Natural killer cell treated with Interleukin-12 subunit alpha and Interleukin-12 subunit beta and Interleukin-15 and Interleukin-18, amount 100 ng/mL, for 72 hours (primary cell): ENCODE data around the gene GPR55. TPM values are rescaled to one million over a fixed set of nuclear protein-coding genes. Genes with fewer than 3 reads are reported as not detected.

Experiments
- ATAC-seq, 2 donors: fragments of 150-1000 bp; cut with Tn5 transposase in 1 of 2; sonication (Bioruptor Pico), chemical (Tn5 transposase) in 1 of 2; 2 replicates each; pipeline ENCODE4 v1.10.0; 2021
- DNase-seq: peaks from one replicate; pipeline ENCODE4 v3.0.0; 2022; ENCODE audit warnings: low spot score
- H3K27ac Mint-ChIP-seq, 2 donors: 1 replicate in 1 of 2; 2 replicates in 1 of 2; pipeline ENCODE4 v1.8.0; 2022; ENCODE audit warnings: mixed read lengths in 2 of 2, mild to moderate bottlenecking in 1 of 2, moderate library complexity in 1 of 2
- H3K27me3 Mint-ChIP-seq, 2 donors: 1 replicate in 1 of 2; 2 replicates in 1 of 2; pipeline ENCODE4 v1.8.0; 2022; ENCODE audit warnings: mixed read lengths in 2 of 2
- H3K36me3 Mint-ChIP-seq: one replicate; pipeline ENCODE4 v1.8.0; 2022; ENCODE audit warnings: mixed read lengths
- H3K4me1 Mint-ChIP-seq, 2 donors: 1 replicate in 1 of 2; 2 replicates in 1 of 2; pipeline ENCODE4 v1.8.0; 2022; ENCODE audit warnings: low read depth in 2 of 2, mixed read lengths in 2 of 2, mild to moderate bottlenecking in 1 of 2
- H3K4me3 Mint-ChIP-seq: one replicate; pipeline ENCODE4 v1.8.0; 2022; ENCODE audit warnings: mixed read lengths
- H3K9me3 Mint-ChIP-seq: 2 replicates; pipeline ENCODE4 v1.8.0; 2022; ENCODE audit warnings: mixed read lengths
- total RNA-seq, 2 donors: library from RNA; stranded (reverse); gene quantifications; one replicate each; pipeline ENCODE4 v1.2.3, GENCODE V29; 2022

Gene GPR55
- total RNA-seq, 2 donors from 2014 or later = 0.26 to 5.5 TPM

DNA sequence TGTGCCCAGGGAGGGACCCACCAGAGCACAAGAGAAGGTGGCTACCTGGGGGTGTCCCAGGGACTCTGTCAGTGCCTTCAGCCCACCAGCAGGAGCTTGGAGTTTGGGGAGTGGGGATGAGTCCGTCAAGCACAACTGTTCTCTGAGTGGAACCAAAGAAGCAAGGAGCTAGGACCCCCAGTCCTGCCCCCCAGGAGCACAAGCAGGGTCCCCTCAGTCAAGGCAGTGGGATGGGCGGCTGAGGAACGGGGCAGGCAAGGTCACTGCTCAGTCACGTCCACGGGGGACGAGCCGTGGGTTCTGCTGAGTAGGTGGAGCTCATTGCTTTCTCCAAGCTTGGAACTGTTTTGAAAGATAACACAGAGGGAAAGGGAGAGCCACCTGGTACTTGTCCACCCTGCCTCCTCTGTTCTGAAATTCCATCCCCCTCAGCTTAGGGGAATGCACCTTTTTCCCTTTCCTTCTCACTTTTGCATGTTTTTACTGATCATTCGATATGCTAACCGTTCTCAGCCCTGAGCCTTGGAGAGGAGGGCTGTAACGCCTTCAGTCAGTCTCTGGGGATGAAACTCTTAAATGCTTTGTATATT is 46.3 kb downstream of the GPR55 start:
- Mint-ChIP-seq H3K36me3 (no peaks in the 10 kb centered on the region), H3K9me3 (no peaks in the 10 kb centered on the region), H3K4me3 (peak overlapping the region; percentile 50), H3K4me1 (peaks cover 24 to 27% of the 10 kb centered on the region in 2 donors), H3K27me3 (peaks cover 28 to 33% of the 10 kb centered on the region in 2 donors), H3K27ac (peak overlapping the region in 1 of 2 donors; percentile 82)
- ATAC-seq = no peak
- DNase-seq = no peak

DNA sequence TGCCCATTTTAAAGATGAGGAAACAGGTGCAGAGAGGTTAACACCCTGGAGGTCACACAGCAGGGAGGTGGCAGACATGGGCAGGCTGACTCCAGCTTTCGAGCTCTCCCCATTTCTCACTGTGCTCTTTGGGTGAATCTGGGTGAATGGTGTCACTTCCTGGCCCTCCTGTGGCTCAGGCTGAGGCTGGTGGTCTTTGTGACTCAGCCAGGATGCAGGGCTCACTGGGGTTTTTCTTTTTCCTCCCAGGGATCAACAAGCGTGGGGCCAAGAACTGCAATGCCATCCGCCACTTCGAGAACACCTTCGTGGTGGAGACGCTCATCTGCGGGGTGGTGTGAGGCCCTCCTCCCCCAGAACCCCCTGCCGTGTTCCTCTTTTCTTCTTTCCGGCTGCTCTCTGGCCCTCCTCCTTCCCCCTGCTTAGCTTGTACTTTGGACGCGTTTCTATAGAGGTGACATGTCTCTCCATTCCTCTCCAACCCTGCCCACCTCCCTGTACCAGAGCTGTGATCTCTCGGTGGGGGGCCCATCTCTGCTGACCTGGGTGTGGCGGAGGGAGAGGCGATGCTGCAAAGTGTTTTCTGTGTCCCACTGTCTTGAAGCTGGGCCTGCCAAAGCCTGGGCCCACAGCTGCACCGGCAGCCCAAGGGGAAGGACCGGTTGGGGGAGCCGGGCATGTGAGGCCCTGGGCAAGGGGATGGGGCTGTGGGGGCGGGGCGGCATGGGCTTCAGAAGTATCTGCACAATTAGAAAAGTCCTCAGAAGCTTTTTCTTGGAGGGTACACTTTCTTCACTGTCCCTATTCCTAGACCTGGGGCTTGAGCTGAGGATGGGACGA is 47.1 kb downstream of the GPR55 start:
- Mint-ChIP-seq H3K4me1 (peaks cover 24 to 27% of the 10 kb centered on the region in 2 donors), H3K27me3 (peaks cover 27 to 28% of the 10 kb centered on the region in 2 donors), H3K27ac (peak overlapping the region in 1 of 2 donors; percentile 82), H3K4me3 (peak overlapping the region; percentile 80), H3K9me3 (no peaks in the 10 kb centered on the region), H3K36me3 (no peaks in the 10 kb centered on the region)
- peak; percentile 96 to 97 for ATAC-seq
- DNase-seq = peak; percentile 89

GRCh38 chr2:230877116-230877758 is 47.8 kb downstream of the GPR55 start:
- no peaks in the 10 kb centered on the region for H3K36me3 Mint-ChIP-seq
- ATAC-seq (no peak), DNase-seq (no peak)
- no peaks in the 10 kb centered on the region for H3K9me3 Mint-ChIP-seq
- H3K4me1 Mint-ChIP-seq = peaks cover 24 to 27% of the 10 kb centered on the region in 2 donors
- H3K27ac Mint-ChIP-seq = peak overlapping the region in 1 of 2 donors; percentile 82
- H3K27me3 Mint-ChIP-seq = peaks cover 25 to 27% of the 10 kb centered on the region in 2 donors
- H3K4me3 Mint-ChIP-seq = peak overlapping the region; percentile 80

GRCh38 chr2:230875347-230876315 is 49.4 kb downstream of the GPR55 start:
- Mint-ChIP-seq H3K36me3 (no peaks in the 10 kb centered on the region), H3K4me3 (peak overlapping the region; percentile 32), H3K27me3 (peaks cover 21 to 22% of the 10 kb centered on the region in 2 donors), H3K9me3 (no peaks in the 10 kb centered on the region), H3K4me1 (peaks cover 24 to 25% of the 10 kb centered on the region in 2 donors), H3K27ac (no peak overlapping the region)
- no peak for DNase-seq
- no peak for ATAC-seq

GRCh38 chr2:230874876-230875275 is 50.2 kb downstream of the GPR55 start:
- H3K4me1 Mint-ChIP-seq = peaks cover 24 to 25% of the 10 kb centered on the region in 2 donors

DNA sequence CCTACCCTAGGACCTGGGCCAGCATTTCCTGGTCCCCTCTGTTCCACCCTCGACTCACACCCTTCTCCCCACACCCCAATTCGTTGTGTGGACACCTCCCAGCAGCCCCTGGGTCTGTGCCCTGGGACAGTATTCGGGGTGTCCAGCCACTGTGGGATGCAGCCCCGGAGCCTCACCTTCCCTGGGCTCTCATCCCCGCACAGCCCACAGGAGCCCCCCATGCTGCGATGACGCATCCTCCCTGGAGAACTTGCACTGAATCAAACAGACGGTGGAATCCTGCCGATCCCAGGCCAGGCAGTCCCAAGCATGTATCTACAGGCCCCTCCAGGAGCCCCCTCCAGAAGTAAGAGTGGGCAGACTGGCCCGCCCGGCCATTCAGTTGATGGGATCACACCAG is 50.6 kb downstream of the GPR55 start:
- Mint-ChIP-seq H3K36me3 (no peaks in the 10 kb centered on the region), H3K4me1 (peaks cover 24 to 25% of the 10 kb centered on the region in 2 donors), H3K4me3 (no peak overlapping the region), H3K27me3 (peaks cover 27 to 28% of the 10 kb centered on the region in 2 donors), H3K9me3 (no peaks in the 10 kb centered on the region), H3K27ac (peak overlapping the region in 1 of 2 donors; percentile 33)
- ATAC-seq = no peak
- DNase-seq = no peak

More at GRCh38 chr2:230874876-230875275, 50.2 kb downstream of the GPR55 start:
- Mint-ChIP-seq H3K4me3 (no peak overlapping the region), H3K27ac (peak overlapping the region in 1 of 2 donors; percentile 33), H3K36me3 (no peaks in the 10 kb centered on the region), H3K27me3 (peaks cover 27 to 29% of the 10 kb centered on the region in 2 donors), H3K9me3 (no peaks in the 10 kb centered on the region)
- DNase-seq (no peak), ATAC-seq (no peak)

GRCh38 chr2:230873661-230874401 is 51.2 kb downstream of the GPR55 start:
- H3K27me3 Mint-ChIP-seq = peaks cover 21 to 27% of the 10 kb centered on the region in 2 donors
- no peaks in the 10 kb centered on the region for H3K9me3 Mint-ChIP-seq
- no peak overlapping the region for H3K4me3 Mint-ChIP-seq
- ATAC-seq (no peak), DNase-seq (no peak)
- peaks cover 20 to 23% of the 10 kb centered on the region in 2 donors for H3K4me1 Mint-ChIP-seq
- no peaks in the 10 kb centered on the region for H3K36me3 Mint-ChIP-seq
- H3K27ac Mint-ChIP-seq = peak overlapping the region in 1 of 2 donors; percentile 33

GRCh38 chr2:230872968-230873660 is 51.9 kb downstream of the GPR55 start:
- H3K4me1 Mint-ChIP-seq = peaks cover 16 to 22% of the 10 kb centered on the region in 2 donors
- ATAC-seq (no peak), DNase-seq (no peak)
- no peaks in the 10 kb centered on the region for H3K36me3 Mint-ChIP-seq
- no peaks in the 10 kb centered on the region for H3K9me3 Mint-ChIP-seq
- peaks cover 19 to 28% of the 10 kb centered on the region in 2 donors for H3K27me3 Mint-ChIP-seq
- H3K4me3 Mint-ChIP-seq = no peak overlapping the region
- H3K27ac Mint-ChIP-seq = peak overlapping the region in 1 of 2 donors; percentile 3

DNA sequence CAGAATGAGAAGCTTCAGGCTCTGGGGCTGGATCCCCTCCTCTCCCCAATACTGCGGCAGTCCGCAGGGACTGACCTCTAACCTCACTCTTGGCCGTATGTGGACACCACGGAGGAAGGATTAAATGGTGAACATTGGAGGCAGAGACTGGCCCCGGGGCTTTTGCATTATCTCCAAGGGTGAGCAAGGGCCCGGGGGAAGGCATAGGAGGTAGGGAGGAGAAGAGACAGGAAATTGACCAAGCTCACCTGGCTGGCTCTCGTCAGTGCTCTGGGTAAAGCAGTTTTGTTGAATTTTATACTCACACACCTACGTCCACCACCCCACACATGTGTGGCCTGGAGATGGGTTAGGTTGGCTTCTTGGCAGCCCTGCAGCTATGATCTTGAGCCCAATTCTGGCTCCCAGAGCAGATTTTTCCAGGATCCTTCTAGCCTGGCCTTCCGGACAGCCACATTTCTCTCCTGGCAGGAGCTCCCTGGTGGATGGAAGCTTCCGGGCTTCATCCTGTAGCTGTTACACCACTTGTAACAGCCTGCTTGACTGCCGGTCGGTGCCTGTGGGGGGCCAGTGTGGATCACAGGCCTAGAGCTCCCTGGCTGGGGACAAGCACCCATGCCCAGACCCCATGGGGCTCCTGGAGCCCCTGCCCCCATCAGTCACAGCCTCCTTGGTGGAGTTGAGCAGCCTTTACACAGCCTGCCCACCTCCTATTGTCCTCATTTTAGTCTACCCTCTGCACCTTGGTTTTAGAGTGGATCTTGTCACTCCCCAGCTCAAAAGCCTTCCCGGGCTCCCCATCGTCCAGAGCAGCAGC is 52.7 kb downstream of the GPR55 start:
- DNase-seq (no peak), ATAC-seq (peak in 1 of 2 donors; percentile 2)
- Mint-ChIP-seq H3K27ac (peak overlapping the region in 1 of 2 donors; percentile 3), H3K27me3 (peaks cover 19 to 28% of the 10 kb centered on the region in 2 donors), H3K36me3 (no peaks in the 10 kb centered on the region), H3K4me1 (peaks cover 8 to 14% of the 10 kb centered on the region in 2 donors), H3K4me3 (no peak overlapping the region), H3K9me3 (no peaks in the 10 kb centered on the region)

- H3K9me3 Mint-ChIP-seq = no peaks in the 10 kb centered on the region
- DNase-seq = no peak
- ATAC-seq = peak in 1 of 2 donors; percentile 5
- peaks cover 19 to 28% of the 10 kb centered on the region in 2 donors for H3K27me3 Mint-ChIP-seq
- H3K4me3 Mint-ChIP-seq = no peak overlapping the region
- peaks cover 5 to 13% of the 10 kb centered on the region in 2 donors for H3K4me1 Mint-ChIP-seq
- H3K36me3 Mint-ChIP-seq = no peaks in the 10 kb centered on the region
- no peak overlapping the region for H3K27ac Mint-ChIP-seq
These were observed 53.5 kb downstream of the GPR55 start for GRCh38 chr2:230871361-230872150.
